ENCODE results near the gene GTF3C2.

Gene GTF3C2

DNA sequence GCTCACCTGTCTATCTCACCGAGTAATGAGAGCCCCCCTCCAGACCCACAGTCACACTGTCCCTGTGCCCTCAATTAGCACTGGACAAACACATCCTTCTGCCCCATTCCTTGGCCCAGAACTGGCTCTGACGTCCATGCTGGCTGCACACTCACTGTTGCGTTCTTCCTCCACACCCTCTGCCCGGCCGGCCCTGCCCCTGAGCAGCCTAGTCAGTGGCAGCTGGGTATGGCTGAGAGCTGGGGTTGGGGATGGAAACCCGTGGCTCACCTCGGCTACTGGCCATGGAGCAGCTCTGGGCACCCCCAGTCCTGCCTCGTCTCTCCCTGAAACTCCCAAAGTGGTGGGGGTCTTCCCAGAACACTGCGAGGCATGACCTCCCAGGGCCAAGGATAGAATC, 41.9 kb downstream of the GTF3C2 start:
- Histone ChIP-seq H3K27ac (ENCODE audit: low read length) (no peak overlapping the region), H3K4me1 (ENCODE audit: insufficient read depth, low read length) (peaks cover 8% of the 10 kb centered on the region), H3K9me3 (ENCODE audit: insufficient read depth, low read depth, low read length) (no peaks in the 10 kb centered on the region), H3K9ac (ENCODE audit: low read depth, low read length) (no peak overlapping the region), H3K36me3 (ENCODE audit: insufficient read depth, low read depth, low read length) (no peaks in the 10 kb centered on the region; the same call in 1 of the 2 replicates), H3K27me3 (ENCODE audit: insufficient read depth, low read length) (peaks cover 2% of the 10 kb centered on the region; the same call in 1 of the 2 replicates), H3K4me3 (ENCODE audit: low read length) (no peak overlapping the region)

DNA sequence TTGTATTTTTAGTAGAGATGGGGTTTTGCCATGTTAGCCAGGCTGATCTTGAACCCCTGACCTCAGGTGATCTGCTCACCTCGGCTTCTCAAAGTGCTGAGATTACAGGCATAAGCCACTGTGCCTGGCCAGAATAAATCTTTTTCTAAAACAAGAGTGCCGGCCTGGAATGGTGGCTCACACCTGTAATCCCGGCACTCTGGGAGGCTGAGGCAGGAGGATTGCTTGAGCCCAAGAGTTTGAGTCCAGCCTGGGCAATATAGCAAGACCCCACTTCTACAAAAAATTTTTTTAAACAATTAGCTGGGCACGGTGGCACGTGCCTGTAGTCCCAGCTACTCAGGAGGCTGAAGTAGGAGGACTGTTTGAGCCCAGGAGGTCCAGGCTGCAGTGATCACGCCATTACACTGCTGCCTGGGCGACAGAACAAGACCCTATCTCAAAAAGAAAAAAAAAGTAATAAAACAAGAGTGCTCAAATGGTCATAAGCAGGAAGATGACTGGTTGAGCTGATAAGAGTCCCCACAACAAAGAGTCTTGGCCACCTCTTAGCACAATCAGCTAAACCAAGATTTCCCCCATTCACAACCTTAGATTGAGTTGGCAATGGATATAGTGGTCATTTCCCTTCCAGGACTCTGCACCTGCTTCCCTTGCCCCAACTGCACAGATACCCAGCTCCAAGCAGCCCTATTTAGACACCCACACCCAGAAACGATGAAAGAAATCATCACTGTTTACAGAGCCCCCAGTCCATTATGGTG, 42.5 kb downstream of the GTF3C2 start:
- Histone ChIP-seq H3K27ac (ENCODE audit: low read length) (no peak overlapping the region), H3K4me3 (ENCODE audit: low read length) (no peak overlapping the region), H3K27me3 (ENCODE audit: insufficient read depth, low read length) (peaks cover 9% of the 10 kb centered on the region; the same call in 1 of the 2 replicates), H3K36me3 (ENCODE audit: insufficient read depth, low read depth, low read length) (no peaks in the 10 kb centered on the region; the same call in 1 of the 2 replicates), H3K4me1 (ENCODE audit: insufficient read depth, low read length) (peaks cover 8% of the 10 kb centered on the region), H3K9me3 (ENCODE audit: insufficient read depth, low read depth, low read length) (no peaks in the 10 kb centered on the region), H3K9ac (ENCODE audit: low read depth, low read length) (no peak overlapping the region)

DNA sequence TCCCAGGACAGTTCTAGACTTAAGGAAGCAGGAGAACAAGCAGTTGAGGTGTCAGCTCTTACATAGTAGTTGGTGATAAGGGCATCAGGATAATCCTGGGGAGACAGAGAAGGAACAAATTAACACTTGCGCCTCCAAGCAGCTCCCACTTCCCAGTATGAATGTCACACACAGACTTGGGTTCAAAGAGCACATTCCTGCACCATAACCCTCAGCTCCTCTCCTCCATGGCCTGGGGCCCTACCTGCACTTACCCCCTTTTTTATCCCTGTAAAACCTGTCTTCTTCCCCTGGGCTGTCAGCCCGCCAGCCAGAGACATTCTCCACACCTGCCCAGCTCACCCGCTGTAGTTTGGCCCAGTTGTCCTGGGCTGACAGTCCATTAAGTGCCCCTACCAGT, 44.4 kb downstream of the GTF3C2 start:
- Histone ChIP-seq H3K4me1 (ENCODE audit: insufficient read depth, low read length) (peaks cover 8% of the 10 kb centered on the region), H3K4me3 (ENCODE audit: low read length) (no peak overlapping the region), H3K27me3 (ENCODE audit: insufficient read depth, low read length) (peaks cover 28% of the 10 kb centered on the region), H3K27ac (ENCODE audit: low read length) (no peak overlapping the region), H3K36me3 (ENCODE audit: insufficient read depth, low read depth, low read length) (no peaks in the 10 kb centered on the region; the same call in 1 of the 2 replicates), H3K9me3 (ENCODE audit: insufficient read depth, low read depth, low read length) (no peaks in the 10 kb centered on the region), H3K9ac (ENCODE audit: low read depth, low read length) (no peak overlapping the region)

DNA sequence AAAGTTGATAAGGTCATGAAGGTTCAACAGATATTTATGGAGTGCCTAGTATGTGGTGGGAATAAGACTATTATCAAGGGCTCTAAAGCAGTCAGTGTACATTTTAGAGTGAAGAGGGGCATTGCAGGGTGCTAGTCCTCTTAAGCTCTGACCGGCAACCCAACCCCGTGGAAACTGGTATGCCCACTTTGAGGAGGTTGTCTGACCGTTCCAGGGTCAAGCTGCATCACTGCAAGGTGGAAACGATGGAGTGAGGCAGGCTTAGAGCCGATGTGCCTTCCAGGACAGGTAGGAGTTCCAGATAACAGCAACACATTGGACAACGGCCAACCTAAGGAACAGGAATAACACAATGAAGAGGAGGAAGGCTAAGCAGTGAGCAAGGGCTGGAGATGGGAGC, 46.9 kb downstream of the GTF3C2 start:
- H3K4me3 ChIP-seq (ENCODE audit: low read length) = no peak overlapping the region
- H3K9ac ChIP-seq (ENCODE audit: low read depth, low read length) = no peak overlapping the region
- no peak overlapping the region for H3K27ac ChIP-seq (ENCODE audit: low read length)
- no peaks in the 10 kb centered on the region for H3K4me1 ChIP-seq (ENCODE audit: insufficient read depth, low read length)
- H3K36me3 ChIP-seq (ENCODE audit: insufficient read depth, low read depth, low read length) = no peaks in the 10 kb centered on the region; the same call in 1 of the 2 replicates
- peaks cover 53% of the 10 kb centered on the region for H3K27me3 ChIP-seq (ENCODE audit: insufficient read depth, low read length)
- no peaks in the 10 kb centered on the region for H3K9me3 ChIP-seq (ENCODE audit: insufficient read depth, low read depth, low read length)

DNA sequence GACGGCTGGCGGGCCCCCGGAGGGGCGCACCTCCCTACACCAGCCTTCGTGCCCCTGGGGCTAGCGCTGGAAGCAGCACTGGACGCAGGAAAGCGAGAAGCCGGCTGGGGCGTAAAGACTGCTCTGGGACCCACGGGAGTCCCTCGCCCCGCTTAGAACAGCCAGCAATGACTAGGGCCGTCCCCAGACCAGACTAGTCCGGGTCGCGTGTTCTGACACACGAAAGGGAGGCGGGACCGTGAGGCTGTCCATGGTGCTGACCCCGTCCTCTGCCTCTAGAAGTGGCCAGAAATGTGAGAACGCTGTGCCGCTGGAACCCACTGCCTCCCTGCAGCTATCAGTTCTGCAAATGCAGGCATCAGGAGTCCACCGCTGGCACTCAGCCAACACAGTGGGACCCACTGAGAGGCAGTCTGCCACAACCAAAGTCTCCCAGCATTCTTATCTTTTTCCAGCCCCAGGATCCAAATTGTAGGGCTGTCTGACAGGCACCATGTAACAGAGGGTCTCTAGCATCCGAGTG, 48.1 kb downstream of the GTF3C2 start, which contains the start of gene UCN:
Gene UCN (minus strand): TSS at position 87 of the 523 bp plus-strand sequence. CDS start 550 bp downstream, outside the sequence.
- H3K27ac ChIP-seq (ENCODE audit: low read length) = no peak within 1 kb of the TSS
- no peaks in the 10 kb centered on the region for H3K4me1 ChIP-seq (ENCODE audit: insufficient read depth, low read length)
- no peaks in the 10 kb centered on the region; the same call in 1 of the 2 replicates for H3K36me3 ChIP-seq (ENCODE audit: insufficient read depth, low read depth, low read length)
- peaks cover 58% of the 10 kb centered on the region for H3K27me3 ChIP-seq (ENCODE audit: insufficient read depth, low read length)
- H3K9ac ChIP-seq (ENCODE audit: low read depth, low read length) = no peak within 1 kb of the TSS
- H3K4me3 ChIP-seq (ENCODE audit: low read length) = peak within 1 kb of the TSS; percentile 47; the same call in 1 of the 2 replicates
- H3K9me3 ChIP-seq (ENCODE audit: insufficient read depth, low read depth, low read length) = no peaks in the 10 kb centered on the region

DNA sequence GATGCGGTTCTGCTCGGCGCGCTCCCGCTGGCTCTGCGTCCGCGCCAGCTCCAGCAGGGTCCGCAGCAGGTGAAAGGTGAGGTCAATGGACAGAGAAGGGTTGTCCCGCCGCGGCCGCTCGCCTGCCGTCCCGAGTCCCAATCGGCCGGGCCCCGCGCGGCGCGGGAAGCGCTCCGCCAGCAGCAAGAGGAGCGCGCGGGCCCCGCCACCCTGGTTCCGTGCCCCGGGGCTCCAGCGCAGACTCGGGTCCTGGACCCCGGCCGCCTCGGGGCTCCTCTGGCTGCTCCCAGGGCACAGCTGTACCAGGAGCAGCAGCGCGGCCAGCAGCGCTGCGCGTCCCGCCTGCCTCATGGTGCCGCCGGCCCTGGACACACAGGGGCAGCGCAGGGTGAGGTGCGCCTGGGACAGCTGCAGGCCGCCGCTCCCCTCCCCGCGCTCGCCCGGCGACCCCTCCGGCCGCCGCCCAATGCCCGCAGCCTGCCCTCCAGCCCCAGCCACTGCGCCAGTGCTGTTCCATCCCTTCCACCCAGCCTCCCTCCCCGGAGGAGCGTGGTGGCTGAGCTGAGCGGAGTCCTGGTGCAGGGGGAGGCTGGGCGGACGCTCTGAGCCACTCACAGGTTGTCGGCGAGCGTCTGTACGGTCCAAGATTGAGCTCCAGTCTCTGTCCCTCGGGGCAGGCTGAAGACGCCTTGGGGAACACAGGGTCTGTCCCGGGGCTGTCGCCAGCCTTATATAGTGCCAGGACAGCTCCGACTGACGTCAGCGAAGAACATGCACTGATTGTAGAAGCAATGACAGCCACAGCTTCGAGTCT, 48.8 kb downstream of the GTF3C2 start:
- peaks cover 58% of the 10 kb centered on the region for H3K27me3 ChIP-seq (ENCODE audit: insufficient read depth, low read length)

DNA sequence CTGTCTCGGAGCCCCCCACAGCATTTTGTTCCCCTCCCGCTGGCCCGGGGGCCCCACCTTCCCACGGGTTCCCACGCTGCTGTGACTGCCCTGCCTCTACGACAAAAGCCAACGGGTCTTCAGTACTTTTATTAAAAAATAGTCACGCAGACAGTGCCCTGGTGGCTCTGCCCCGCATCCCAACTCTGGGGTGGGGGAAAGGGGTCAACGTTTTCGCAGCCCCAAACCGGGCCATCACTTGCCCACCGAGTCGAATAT, 49.3 kb downstream of the GTF3C2 start:
- Histone ChIP-seq H3K4me3 (ENCODE audit: low read length) (no peak overlapping the region; the same call in 1 of the 2 replicates), H3K27ac (ENCODE audit: low read length) (no peak overlapping the region), H3K27me3 (ENCODE audit: insufficient read depth, low read length) (peaks cover 58% of the 10 kb centered on the region), H3K9me3 (ENCODE audit: insufficient read depth, low read depth, low read length) (no peaks in the 10 kb centered on the region), H3K36me3 (ENCODE audit: insufficient read depth, low read depth, low read length) (no peaks in the 10 kb centered on the region; the same call in 1 of the 2 replicates), H3K4me1 (ENCODE audit: insufficient read depth, low read length) (no peaks in the 10 kb centered on the region), H3K9ac (ENCODE audit: low read depth, low read length) (no peak overlapping the region)

More for the DNA sequence above, 48.8 kb downstream of the GTF3C2 start:
- Histone ChIP-seq H3K9ac (ENCODE audit: low read depth, low read length) (no peak overlapping the region), H3K36me3 (ENCODE audit: insufficient read depth, low read depth, low read length) (no peaks in the 10 kb centered on the region; the same call in 1 of the 2 replicates), H3K4me3 (ENCODE audit: low read length) (peak overlapping the region; percentile 47; the same call in 1 of the 2 replicates), H3K27ac (ENCODE audit: low read length) (no peak overlapping the region), H3K4me1 (ENCODE audit: insufficient read depth, low read length) (no peaks in the 10 kb centered on the region), H3K9me3 (ENCODE audit: insufficient read depth, low read depth, low read length) (no peaks in the 10 kb centered on the region)

DNA sequence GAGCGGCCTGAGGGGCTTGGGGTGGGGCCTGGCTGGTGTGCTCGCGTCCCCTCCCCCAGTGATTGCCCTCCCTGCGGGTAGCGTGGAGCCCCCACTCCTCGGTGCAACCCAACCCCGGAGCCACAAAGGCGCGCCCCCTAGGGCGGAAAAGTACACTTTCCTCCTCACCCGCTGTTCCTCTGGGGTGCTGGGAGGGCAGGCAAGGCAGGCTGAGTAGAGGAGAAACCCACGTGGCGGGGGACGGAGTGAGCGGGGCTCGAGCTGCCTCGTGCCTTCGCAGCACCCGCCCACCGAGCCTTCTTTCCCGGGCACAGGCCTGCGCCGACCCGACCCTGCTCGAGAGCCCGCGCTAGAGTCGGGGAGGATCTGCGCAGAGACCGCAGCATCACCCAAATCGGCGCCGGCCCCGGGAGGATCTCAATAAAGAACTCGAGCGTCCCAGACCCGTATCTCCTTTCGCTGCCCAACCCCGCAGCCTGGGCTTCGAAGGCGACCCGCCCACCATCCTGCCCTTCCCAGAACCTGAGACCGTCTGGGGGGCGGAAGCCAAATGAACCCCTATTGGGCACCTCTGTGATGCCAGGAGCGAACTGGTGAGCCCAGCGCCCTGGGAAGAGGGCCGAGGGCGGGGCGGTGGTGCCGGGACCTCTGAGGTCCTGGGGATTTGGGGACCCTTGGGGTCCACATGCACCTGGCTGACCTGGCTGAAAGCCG, 49.8 kb downstream of the GTF3C2 start:
- H3K9me3 ChIP-seq (ENCODE audit: insufficient read depth, low read depth, low read length) = no peaks in the 10 kb centered on the region
- peaks cover 58% of the 10 kb centered on the region for H3K27me3 ChIP-seq (ENCODE audit: insufficient read depth, low read length)
- no peak overlapping the region for H3K27ac ChIP-seq (ENCODE audit: low read length)
- no peak overlapping the region for H3K9ac ChIP-seq (ENCODE audit: low read depth, low read length)
- no peaks in the 10 kb centered on the region; the same call in 1 of the 2 replicates for H3K36me3 ChIP-seq (ENCODE audit: insufficient read depth, low read depth, low read length)
- no peaks in the 10 kb centered on the region for H3K4me1 ChIP-seq (ENCODE audit: insufficient read depth, low read length)
- H3K4me3 ChIP-seq (ENCODE audit: low read length) = peak overlapping the region; percentile 22; the same call in 1 of the 2 replicates

DNA sequence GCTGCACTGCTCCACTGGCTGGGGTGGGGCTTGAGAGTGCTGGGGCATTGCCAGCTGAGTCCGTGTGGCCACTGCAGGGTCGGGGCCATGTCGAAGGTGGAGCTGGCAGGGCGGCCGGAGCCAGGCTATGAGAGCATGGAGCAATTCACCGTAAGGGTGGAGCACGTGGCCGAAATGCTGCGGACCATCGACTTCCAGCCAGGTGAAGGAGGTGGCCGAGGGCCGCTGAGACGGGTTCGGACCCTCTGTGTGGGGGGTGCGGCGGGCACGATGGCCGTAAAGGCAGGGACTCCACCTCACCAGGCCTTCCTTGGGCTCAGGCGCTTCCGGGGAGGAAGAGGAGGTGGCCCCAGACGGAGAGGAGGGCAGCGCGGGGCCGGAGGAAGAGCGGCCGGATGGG, 50.4 kb downstream of the GTF3C2 start:
- no peaks in the 10 kb centered on the region; the same call in 1 of the 2 replicates for H3K36me3 ChIP-seq (ENCODE audit: insufficient read depth, low read depth, low read length)
- H3K27ac ChIP-seq (ENCODE audit: low read length) = no peak overlapping the region
- peaks cover 58% of the 10 kb centered on the region for H3K27me3 ChIP-seq (ENCODE audit: insufficient read depth, low read length)
- H3K9me3 ChIP-seq (ENCODE audit: insufficient read depth, low read depth, low read length) = no peaks in the 10 kb centered on the region
- no peak overlapping the region for H3K9ac ChIP-seq (ENCODE audit: low read depth, low read length)
- H3K4me3 ChIP-seq (ENCODE audit: low read length) = no peak overlapping the region
- no peaks in the 10 kb centered on the region for H3K4me1 ChIP-seq (ENCODE audit: insufficient read depth, low read length)

DNA sequence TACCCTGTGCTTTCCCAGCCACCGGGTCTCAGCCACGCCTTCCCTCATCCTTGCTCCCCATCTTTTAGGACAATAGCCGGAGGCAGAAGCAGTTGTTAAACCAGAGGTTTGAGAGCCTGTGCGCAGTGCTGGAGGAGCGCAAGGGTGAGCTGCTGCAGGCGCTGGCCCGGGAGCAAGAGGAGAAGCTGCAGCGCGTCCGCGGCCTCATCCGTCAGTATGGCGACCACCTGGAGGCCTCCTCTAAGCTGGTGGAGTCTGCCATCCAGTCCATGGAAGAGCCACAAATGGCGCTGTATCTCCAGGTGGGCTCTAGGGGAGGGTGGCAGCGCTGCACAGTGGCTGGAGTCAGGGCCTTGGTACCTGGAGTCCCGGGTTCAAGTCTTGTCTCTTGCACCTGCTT, 51.0 kb downstream of the GTF3C2 start:
- Histone ChIP-seq H3K36me3 (ENCODE audit: insufficient read depth, low read depth, low read length) (no peaks in the 10 kb centered on the region; the same call in 1 of the 2 replicates), H3K4me3 (ENCODE audit: low read length) (no peak overlapping the region), H3K27ac (ENCODE audit: low read length) (no peak overlapping the region), H3K9ac (ENCODE audit: low read depth, low read length) (no peak overlapping the region), H3K4me1 (ENCODE audit: insufficient read depth, low read length) (no peaks in the 10 kb centered on the region), H3K27me3 (ENCODE audit: insufficient read depth, low read length) (peaks cover 58% of the 10 kb centered on the region), H3K9me3 (ENCODE audit: insufficient read depth, low read depth, low read length) (no peaks in the 10 kb centered on the region)
